Measurements from ENCODE around the gene ZNF746. TPM values are rescaled to one million over a fixed set of nuclear protein-coding genes. Genes with fewer than 3 reads are reported as not detected.
A peak's percentile ranks its signal among the peaks of the same experiment; 100 is the strongest.

The ZNF746 gene
- total and polyA plus RNA-seq, 9 of the 15 experiments (the other 6 are each of a cell fraction or from before 2014, with no cell fraction given), result 1.7 to 31.6 (median 13.3) TPM

DNA sequence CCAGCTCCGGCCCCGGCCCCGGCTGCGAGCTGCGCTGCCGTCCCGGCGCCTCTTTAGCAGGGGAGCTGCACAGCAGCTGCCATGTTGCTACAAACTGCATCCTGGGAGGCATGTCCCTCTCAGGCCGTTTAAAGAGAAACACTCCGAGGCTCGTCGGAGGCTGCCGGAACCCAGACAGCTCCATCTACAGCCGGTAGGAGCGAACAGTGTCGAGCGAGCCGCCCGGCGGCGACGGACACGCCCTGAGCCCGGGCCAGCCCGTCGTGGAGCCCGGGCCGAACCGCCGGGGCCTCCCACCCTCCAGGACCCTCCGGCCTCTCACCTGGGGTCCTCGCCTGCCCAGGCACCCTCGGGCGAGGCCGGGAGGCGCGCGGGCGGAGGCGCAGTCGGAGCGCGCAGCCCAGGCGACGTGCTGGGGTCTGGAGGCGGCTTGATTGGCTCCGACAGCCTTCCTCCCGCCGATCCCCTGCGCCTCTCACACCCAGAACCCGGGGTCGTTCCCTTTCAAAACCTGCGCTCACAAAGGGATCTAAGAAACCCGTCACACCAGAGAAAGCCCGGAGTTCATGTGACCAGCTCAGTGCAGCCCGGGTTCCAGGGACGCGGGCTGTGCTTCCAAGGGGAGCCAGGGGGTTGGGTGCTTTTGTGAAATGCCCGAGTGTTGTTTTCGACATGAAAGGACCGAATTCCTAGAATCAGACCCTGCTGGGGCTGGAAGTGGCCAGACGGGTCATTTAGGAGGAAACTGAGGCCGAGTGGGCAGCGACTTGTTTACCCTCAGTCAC, 36.9 kb downstream of the ZNF746 start, which contains the start of gene ZNF777 (continued):
- TF ChIP-seq, protein P1, sequence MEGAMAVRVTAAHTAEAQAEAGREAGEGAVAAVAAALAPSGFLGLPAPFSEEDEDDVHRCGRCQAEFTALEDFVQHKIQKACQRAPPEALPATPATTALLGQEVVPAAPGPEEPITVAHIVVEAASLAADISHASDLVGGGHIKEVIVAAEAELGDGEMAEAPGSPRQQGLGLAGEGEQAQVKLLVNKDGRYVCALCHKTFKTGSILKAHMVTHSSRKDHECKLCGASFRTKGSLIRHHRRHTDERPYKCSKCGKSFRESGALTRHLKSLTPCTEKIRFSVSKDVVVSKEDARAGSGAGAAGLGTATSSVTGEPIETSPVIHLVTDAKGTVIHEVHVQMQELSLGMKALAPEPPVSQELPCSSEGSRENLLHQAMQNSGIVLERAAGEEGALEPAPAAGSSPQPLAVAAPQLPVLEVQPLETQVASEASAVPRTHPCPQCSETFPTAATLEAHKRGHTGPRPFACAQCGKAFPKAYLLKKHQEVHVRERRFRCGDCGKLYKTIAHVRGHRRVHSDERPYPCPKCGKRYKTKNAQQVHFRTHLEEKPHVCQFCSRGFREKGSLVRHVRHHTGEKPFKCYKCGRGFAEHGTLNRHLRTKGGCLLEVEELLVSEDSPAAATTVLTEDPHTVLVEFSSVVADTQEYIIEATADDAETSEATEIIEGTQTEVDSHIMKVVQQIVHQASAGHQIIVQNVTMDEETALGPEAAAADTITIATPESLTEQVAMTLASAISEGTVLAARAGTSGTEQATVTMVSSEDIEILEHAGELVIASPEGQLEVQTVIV (CRISPR knock-in tag; IDR thresholded peaks at IDR 0.05; ENCODE audit: borderline replicate concordance), result no peak
- TF ChIP-seq RFX7 (CRISPR knock-in tag; IDR thresholded peaks at IDR 0.05), result no peak
- peak; percentile 42; the same call in 1 of the 2 replicates for TF ChIP-seq POLR2H (tag; IDR thresholded peaks at IDR 0.05; ENCODE audit: low read depth)
- TF ChIP-seq SMAD3 (CRISPR knock-in tag; conservative IDR thresholded peaks at IDR 0.05), result 0 out of 2 replicates have a peak, but pooled peaks have one; percentile 27
- TF ChIP-seq, protein P2, sequence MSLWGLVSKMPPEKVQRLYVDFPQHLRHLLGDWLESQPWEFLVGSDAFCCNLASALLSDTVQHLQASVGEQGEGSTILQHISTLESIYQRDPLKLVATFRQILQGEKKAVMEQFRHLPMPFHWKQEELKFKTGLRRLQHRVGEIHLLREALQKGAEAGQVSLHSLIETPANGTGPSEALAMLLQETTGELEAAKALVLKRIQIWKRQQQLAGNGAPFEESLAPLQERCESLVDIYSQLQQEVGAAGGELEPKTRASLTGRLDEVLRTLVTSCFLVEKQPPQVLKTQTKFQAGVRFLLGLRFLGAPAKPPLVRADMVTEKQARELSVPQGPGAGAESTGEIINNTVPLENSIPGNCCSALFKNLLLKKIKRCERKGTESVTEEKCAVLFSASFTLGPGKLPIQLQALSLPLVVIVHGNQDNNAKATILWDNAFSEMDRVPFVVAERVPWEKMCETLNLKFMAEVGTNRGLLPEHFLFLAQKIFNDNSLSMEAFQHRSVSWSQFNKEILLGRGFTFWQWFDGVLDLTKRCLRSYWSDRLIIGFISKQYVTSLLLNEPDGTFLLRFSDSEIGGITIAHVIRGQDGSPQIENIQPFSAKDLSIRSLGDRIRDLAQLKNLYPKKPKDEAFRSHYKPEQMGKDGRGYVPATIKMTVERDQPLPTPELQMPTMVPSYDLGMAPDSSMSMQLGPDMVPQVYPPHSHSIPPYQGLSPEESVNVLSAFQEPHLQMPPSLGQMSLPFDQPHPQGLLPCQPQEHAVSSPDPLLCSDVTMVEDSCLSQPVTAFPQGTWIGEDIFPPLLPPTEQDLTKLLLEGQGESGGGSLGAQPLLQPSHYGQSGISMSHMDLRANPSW (CRISPR knock-in tag; IDR thresholded peaks at IDR 0.05), result peak; percentile 95; the same call in 1 of the 2 replicates
- TF ChIP-seq, protein P3, sequence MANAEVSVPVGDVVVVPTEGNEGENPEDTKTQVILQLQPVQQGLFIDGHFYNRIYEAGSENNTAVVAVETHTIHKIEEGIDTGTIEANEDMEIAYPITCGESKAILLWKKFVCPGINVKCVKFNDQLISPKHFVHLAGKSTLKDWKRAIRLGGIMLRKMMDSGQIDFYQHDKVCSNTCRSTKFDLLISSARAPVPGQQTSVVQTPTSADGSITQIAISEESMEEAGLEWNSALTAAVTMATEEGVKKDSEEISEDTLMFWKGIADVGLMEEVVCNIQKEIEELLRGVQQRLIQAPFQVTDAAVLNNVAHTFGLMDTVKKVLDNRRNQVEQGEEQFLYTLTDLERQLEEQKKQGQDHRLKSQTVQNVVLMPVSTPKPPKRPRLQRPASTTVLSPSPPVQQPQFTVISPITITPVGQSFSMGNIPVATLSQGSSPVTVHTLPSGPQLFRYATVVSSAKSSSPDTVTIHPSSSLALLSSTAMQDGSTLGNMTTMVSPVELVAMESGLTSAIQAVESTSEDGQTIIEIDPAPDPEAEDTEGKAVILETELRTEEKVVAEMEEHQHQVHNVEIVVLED (CRISPR knock-in tag; IDR thresholded peaks at IDR 0.05), result peak; percentile 45
- TF ChIP-seq PPARD (CRISPR knock-in tag; IDR thresholded peaks at IDR 0.05), result no peak
- TF ChIP-seq HNRNPLL (IDR thresholded peaks at IDR 0.05; ENCODE audit: low read depth, low read length, poor library complexity, severe bottlenecking), result no peak
- TF ChIP-seq ILK (tag; IDR thresholded peaks at IDR 0.05; ENCODE audit: borderline replicate concordance, low read depth), result no peak
- TF ChIP-seq ZNF41 (CRISPR knock-in tag; conservative IDR thresholded peaks at IDR 0.05), result no peak
- no peak for TF ChIP-seq SPI1 (IDR thresholded peaks at IDR 0.05; ENCODE audit: borderline replicate concordance, low read depth, low read length)
- peak; percentile 84; the same call in 1 of the 2 replicates for TF ChIP-seq ZNF766 (CRISPR knock-in tag; conservative IDR thresholded peaks at IDR 0.05)
- peak in 1 of 2 experiments; percentile 77; a peak in 1 of 4 replicates for TF ChIP-seq TEAD1 (CRISPR knock-in tag; IDR thresholded peaks at IDR 0.05)
- TF ChIP-seq, protein P4, sequence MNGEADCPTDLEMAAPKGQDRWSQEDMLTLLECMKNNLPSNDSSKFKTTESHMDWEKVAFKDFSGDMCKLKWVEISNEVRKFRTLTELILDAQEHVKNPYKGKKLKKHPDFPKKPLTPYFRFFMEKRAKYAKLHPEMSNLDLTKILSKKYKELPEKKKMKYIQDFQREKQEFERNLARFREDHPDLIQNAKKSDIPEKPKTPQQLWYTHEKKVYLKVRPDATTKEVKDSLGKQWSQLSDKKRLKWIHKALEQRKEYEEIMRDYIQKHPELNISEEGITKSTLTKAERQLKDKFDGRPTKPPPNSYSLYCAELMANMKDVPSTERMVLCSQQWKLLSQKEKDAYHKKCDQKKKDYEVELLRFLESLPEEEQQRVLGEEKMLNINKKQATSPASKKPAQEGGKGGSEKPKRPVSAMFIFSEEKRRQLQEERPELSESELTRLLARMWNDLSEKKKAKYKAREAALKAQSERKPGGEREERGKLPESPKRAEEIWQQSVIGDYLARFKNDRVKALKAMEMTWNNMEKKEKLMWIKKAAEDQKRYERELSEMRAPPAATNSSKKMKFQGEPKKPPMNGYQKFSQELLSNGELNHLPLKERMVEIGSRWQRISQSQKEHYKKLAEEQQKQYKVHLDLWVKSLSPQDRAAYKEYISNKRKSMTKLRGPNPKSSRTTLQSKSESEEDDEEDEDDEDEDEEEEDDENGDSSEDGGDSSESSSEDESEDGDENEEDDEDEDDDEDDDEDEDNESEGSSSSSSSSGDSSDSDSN (IDR thresholded peaks at IDR 0.05; ENCODE audit: borderline replicate concordance in 1 of 2, low read depth in 2 of 2, low read length in 2 of 2), result peak; percentile 98
- no peak for TF ChIP-seq ZNF3 (CRISPR knock-in tag; IDR thresholded peaks at IDR 0.05)
- peak; percentile 85 for TF ChIP-seq FIP1L1 (IDR thresholded peaks at IDR 0.05; ENCODE audit: low read depth, low read length, poor library complexity, severe bottlenecking)
- no peak for TF ChIP-seq RBM34 (IDR thresholded peaks at IDR 0.05; ENCODE audit: borderline replicate concordance, insufficient read depth, low read length)

Measured in K562 (cell line).